Non-pigmented ciliary epithelial cell (primary cell): Measurements from ENCODE around the gene ARMC3.

ENCODE experiments used
- DNase-seq: peaks from one replicate; pipeline ENCODE4 v3.0.0-alpha.2; 2010; ENCODE audit warnings: low read depth

The ARMC3 gene

GRCh38 chr10:22993314-22993713 is 65.5 kb downstream of the ARMC3 start:
- no peak for DNase-seq

- no peak for DNase-seq
Observed at GRCh38 chr10:22997096-22997495, 69.2 kb downstream of the ARMC3 start.

GRCh38 chr10:22998091-22998490 is 70.2 kb downstream of the ARMC3 start:
- DNase-seq: no peak

GRCh38 chr10:22999942-23000341 is 72.1 kb downstream of the ARMC3 start:
- DNase-seq: no peak

GRCh38 chr10:23001901-23002516 is 74.2 kb downstream of the ARMC3 start:
- no peak for DNase-seq

GRCh38 chr10:23005150-23005549 is 77.3 kb downstream of the ARMC3 start:
- no peak for DNase-seq

- no peak for DNase-seq
Observed at GRCh38 chr10:23013581-23014335, 85.9 kb downstream of the ARMC3 start.

GRCh38 chr10:23015021-23015707 is 87.3 kb downstream of the ARMC3 start:
- DNase-seq: no peak

- no peak for DNase-seq
Observed at GRCh38 chr10:23016636-23017035, 88.8 kb downstream of the ARMC3 start.

GRCh38 chr10:23019633-23020032 is 91.8 kb downstream of the ARMC3 start:
- no peak for DNase-seq

GRCh38 chr10:23021430-23021829 is 93.6 kb downstream of the ARMC3 start:
- DNase-seq: no peak

GRCh38 chr10:23024002-23024401 is 96.1 kb downstream of the ARMC3 start:
- DNase-seq: no peak

GRCh38 chr10:23031318-23031717 is 103.5 kb downstream of the ARMC3 start:
- DNase-seq: no peak

- DNase-seq: no peak
Observed at GRCh38 chr10:23034790-23035189, 106.9 kb downstream of the ARMC3 start.

GRCh38 chr10:23035569-23035968 is 107.7 kb downstream of the ARMC3 start:
- no peak for DNase-seq

GRCh38 chr10:23037152-23037551 is 109.3 kb downstream of the ARMC3 start:
- DNase-seq: no peak

GRCh38 chr10:23037561-23037960 is 109.7 kb downstream of the ARMC3 start:
- DNase-seq: no peak

- no peak for DNase-seq
Observed at GRCh38 chr10:23038172-23038571, 110.3 kb downstream of the ARMC3 start.

GRCh38 chr10:23040002-23040401 is 112.1 kb downstream of the ARMC3 start:
- no peak for DNase-seq

- no peak for DNase-seq
Observed at GRCh38 chr10:23046027-23046426, 118.2 kb downstream of the ARMC3 start.

- no peak for DNase-seq
Observed at GRCh38 chr10:23047201-23048050, 119.6 kb downstream of the ARMC3 start.

GRCh38 chr10:23048191-23048590 is 120.3 kb downstream of the ARMC3 start:
- DNase-seq: no peak
